H1 (cell line): ENCODE results near the gene ARHGAP26. TPM values are rescaled to one million over a fixed set of nuclear protein-coding genes. Genes with fewer than 3 reads are reported as not detected.

Source experiments
- CTCF ChIA-PET: fragments of 300-600 bp; sonication (Branson Sonifier 250); formaldehyde crosslinking; loops from one replicate; lab custom pipeline; 2021; ENCODE audit not compliant: partially characterized antibody; lab: Charles Lee
- POLR2A ChIA-PET: fragments of 300-600 bp; sonication (Branson Sonifier 250); formaldehyde crosslinking; loops from one replicate; lab custom pipeline; 2021; ENCODE audit warnings: inconsistent platforms; ENCODE audit not compliant: partially characterized antibody; lab: Charles Lee
- DNase-seq, 2 experiments: peaks; one replicate each; pipeline versions ENCODE4 v3.0.0 to v3.0.0-alpha.2; 2010 to 2022; ENCODE audit warnings: low spot score in 2 of 2, low read depth in 1 of 2, mixed read lengths in 1 of 2
- FAIRE-seq: peaks from 2 replicates; lab custom pipeline; 2011; peaks lifted over from hg19 to GRCh38; lab: Jason Lieb, UNC
- H2AFZ ChIP-seq: 2 replicates; pipeline ENCODE4 v1.8.1; 2012; ENCODE audit warnings: low read length, inconsistent platforms
- H2AK5ac ChIP-seq: 2 replicates; pipeline ENCODE4 v1.6.1; 2013; ENCODE audit warnings: low read depth, low read length
- H2BK120ac ChIP-seq: replicated peaks from 2 replicates; pipeline ENCODE3; 2013; ENCODE audit warnings: low read depth, low read length, inconsistent platforms
- H2BK12ac ChIP-seq: 2 replicates; pipeline ENCODE4 v1.6.1; 2013; ENCODE audit warnings: low read depth, low read length
- H2BK15ac ChIP-seq: 2 replicates; pipeline ENCODE4 v1.6.1; 2013; ENCODE audit warnings: low read length
- H2BK20ac ChIP-seq: 2 replicates; pipeline ENCODE4 v1.6.1; 2013; ENCODE audit warnings: low read length
- H2BK5ac ChIP-seq: 2 replicates; pipeline ENCODE4 v1.6.1; 2013; ENCODE audit warnings: low read depth, low read length
- H3K14ac ChIP-seq: 2 replicates; pipeline ENCODE4 v1.6.1; 2013; ENCODE audit warnings: inconsistent platforms; ENCODE audit not compliant: insufficient read length
- H3K18ac ChIP-seq: 2 replicates; pipeline ENCODE4 v1.6.1; 2013; ENCODE audit warnings: low read length; ENCODE audit errors: extremely low read depth
- H3K23ac ChIP-seq: 2 replicates; pipeline ENCODE4 v1.6.1; 2013; ENCODE audit warnings: inconsistent platforms; ENCODE audit not compliant: insufficient read length
- H3K23me2 ChIP-seq: 2 replicates; pipeline ENCODE4 v1.6.1; 2013; ENCODE audit warnings: low read depth, low read length
- H3K27ac ChIP-seq: 2 replicates; pipeline ENCODE4 v1.6.1; 2011; ENCODE audit warnings: low read depth, low read length, inconsistent platforms
- H3K27me3 ChIP-seq, 4 experiments: replicated peaks in 1 of 4; 1 replicate in 1 of 4; 2 replicates in 3 of 4; pipeline versions ENCODE4 v1.6.1 to v1.8.1; 2011 to 2013; ENCODE audit warnings: low read length in 3 of 4, mild to moderate bottlenecking in 3 of 4, inconsistent platforms in 2 of 4, mixed read lengths in 2 of 4, moderate library complexity in 1 of 4; ENCODE audit not compliant: control insufficient read depth in 3 of 4, insufficient read depth in 3 of 4; ENCODE audit errors: extremely low read depth in 1 of 4
- H3K36me3 ChIP-seq, 4 experiments: 2 replicates each; pipeline versions ENCODE4 v1.6.1 to v1.8.1; 2011 to 2013; ENCODE audit warnings: mild to moderate bottlenecking in 4 of 4, low read length in 3 of 4, moderate library complexity in 2 of 4, control low read depth in 1 of 4, inconsistent platforms in 1 of 4; ENCODE audit not compliant: insufficient read depth in 4 of 4, control insufficient read depth in 2 of 4
- H3K4ac ChIP-seq: replicated peaks from 2 replicates; pipeline ENCODE3; 2013; ENCODE audit warnings: low read length, low read depth, mixed read lengths, inconsistent platforms; ENCODE audit not compliant: insufficient read length
- H3K4me1 ChIP-seq, 4 experiments: replicated peaks in 1 of 4; 1 replicate in 1 of 4; 2 replicates in 3 of 4; pipeline versions ENCODE4 v1.6.1 to v1.8.1; 2011 to 2013; ENCODE audit warnings: low read length in 3 of 4, inconsistent platforms in 2 of 4, mixed read lengths in 1 of 4; ENCODE audit not compliant: insufficient read depth in 4 of 4, control insufficient read depth in 3 of 4
- H3K4me2 ChIP-seq, 2 experiments: 2 replicates each; pipeline versions ENCODE4 v1.6.1 to v1.8.1; 2011 to 2013; ENCODE audit warnings: low read depth in 2 of 2, low read length in 2 of 2, control low read depth in 1 of 2, inconsistent platforms in 1 of 2, mild to moderate bottlenecking in 1 of 2; ENCODE audit not compliant: insufficient read depth in 1 of 2
- H3K4me3 ChIP-seq, 4 experiments: fragments of 200-600, 300-600 bp in 1 of 4; sonication (generic), shearing (Covaris generic), sonication (Bioruptor Twin) in 1 of 4; 2 replicates each; pipeline versions ENCODE4 v1.5.1 to v1.8.1; 2011 to 2016; ENCODE audit warnings: low read length in 4 of 4, low read depth in 3 of 4, control low read depth in 2 of 4, inconsistent platforms in 2 of 4, mild to moderate bottlenecking in 2 of 4, mixed read lengths in 1 of 4, moderate library complexity in 1 of 4; ENCODE audit not compliant: insufficient read depth in 2 of 4; ENCODE audit errors: extremely low read depth in 1 of 4
- H3K56ac ChIP-seq: replicated peaks from 2 replicates; pipeline ENCODE3; 2013; ENCODE audit warnings: low read depth, mild to moderate bottlenecking, mixed read lengths, low read length, inconsistent platforms; ENCODE audit not compliant: insufficient read length
- H3K79me1 ChIP-seq: 2 replicates; pipeline ENCODE4 v1.6.1; 2013; ENCODE audit warnings: low read depth, low read length, control low read depth
- H3K79me2 ChIP-seq, 2 experiments: 2 replicates each; pipeline versions ENCODE4 v1.6.1 to v1.8.1; 2012 to 2013; ENCODE audit warnings: low read length in 2 of 2, mild to moderate bottlenecking in 2 of 2, inconsistent platforms in 1 of 2; ENCODE audit not compliant: insufficient read depth in 2 of 2, control insufficient read depth in 1 of 2
- H3K9ac ChIP-seq, 4 experiments: replicated peaks in 1 of 4; 1 replicate in 1 of 4; 2 replicates in 3 of 4; pipeline versions ENCODE4 v1.6.1 to v1.8.1; 2011 to 2013; ENCODE audit warnings: low read depth in 3 of 4, low read length in 3 of 4, control low read depth in 2 of 4, mild to moderate bottlenecking in 2 of 4, moderate library complexity in 2 of 4, inconsistent platforms in 1 of 4; ENCODE audit errors: extremely low read depth in 1 of 4
- H3K9me3 ChIP-seq, 2 experiments: 2 replicates each; pipeline versions ENCODE4 v1.6.1 to v1.8.1; 2012 to 2013; ENCODE audit warnings: mild to moderate bottlenecking in 2 of 2, moderate library complexity in 2 of 2, control low read depth in 1 of 2, inconsistent platforms in 1 of 2, low read depth in 1 of 2, low read length in 1 of 2, mixed read lengths in 1 of 2; ENCODE audit not compliant: insufficient read depth in 2 of 2
- H4K20me1 ChIP-seq, 2 experiments: replicated peaks in 1 of 2; 2 replicates each; pipeline versions ENCODE3 to v1.8.1; 2011 to 2013; ENCODE audit warnings: inconsistent platforms in 2 of 2, low read length in 2 of 2, mild to moderate bottlenecking in 1 of 2; ENCODE audit not compliant: insufficient read depth in 2 of 2, control insufficient read depth in 1 of 2
- H4K5ac ChIP-seq: 2 replicates; pipeline ENCODE4 v1.6.1; 2013; ENCODE audit warnings: low read length, low read depth, mixed read lengths, inconsistent platforms; ENCODE audit not compliant: insufficient read length
- H4K8ac ChIP-seq: 2 replicates; pipeline ENCODE4 v1.8.0; 2013; ENCODE audit warnings: mild to moderate bottlenecking, moderate library complexity, low read length, inconsistent platforms; ENCODE audit not compliant: insufficient read depth; ENCODE audit errors: extremely low read depth
- H4K91ac ChIP-seq: replicated peaks from 2 replicates; pipeline ENCODE3; 2013; ENCODE audit warnings: low read length, mixed read lengths, inconsistent platforms; ENCODE audit not compliant: insufficient read length
- EP300 ChIP-seq, 2 experiments: IDR thresholded peaks; 1 replicate in 1 of 2; 2 replicates in 1 of 2; pipeline ENCODE4 v1.6.1; 2011 to 2012; ENCODE audit warnings: low read depth in 2 of 2, low read length in 2 of 2, mild to moderate bottlenecking in 2 of 2, borderline replicate concordance in 1 of 2, inconsistent platforms in 1 of 2, moderate library complexity in 1 of 2
- EZH2 ChIP-seq: fragments of 200-600 bp; sonication (generic); IDR thresholded peaks from 2 replicates; pipeline ENCODE4 v1.7.1; 2012; ENCODE audit warnings: low read depth, mild to moderate bottlenecking, moderate library complexity, low read length, inconsistent platforms; ENCODE audit not compliant: severe bottlenecking
- WGBS, 2 experiments: shearing (Covaris generic) in 1 of 2; methylation state at CpG; one replicate each; pipeline versions ENCODE4 v1.1.6 to v1.1.7; 2013 to 2015; ENCODE audit warnings: low lambda C conversion rate in 2 of 2, mixed read lengths in 2 of 2, inconsistent platforms in 1 of 2, low coverage in 1 of 2, missing lambda C conversion rate in 1 of 2; ENCODE audit not compliant: insufficient replicate concordance in 2 of 2, insufficient coverage in 1 of 2, insufficient read length in 1 of 2; ENCODE audit errors: extremely low coverage in 1 of 2, missing lambda C conversion rate in 1 of 2; 5-methylcytosine and 5-hydroxymethylcytosine counted together
- polyA plus RNA-seq, 7 experiments: library from polyadenylated mRNA; depleted of rRNA in 3 of 7; stranded (reverse) in 5 of 7; unstranded in 2 of 7; fragments of >200 nt in 5 of 7; fragments of 200-250 nt in 2 of 7; gene quantifications; 1 replicate in 5 of 7; 2 replicates in 1 of 7; 4 replicates in 1 of 7; pipeline versions ENCODE4 v1.2.1 to v1.2.3, GENCODE V29; 2011 to 2013; ENCODE audit warnings: missing spikeins in 2 of 7, mixed read lengths in 2 of 7
- total RNA-seq: library from RNA; stranded (reverse); fragmentation: NEBNext Ultra II Directional; extraction: Animal tissue kit (Norgen Biotek cat#: 25700); gene quantifications from 2 replicates; pipeline ENCODE4 v1.2.1, GENCODE V29; 2021

The ARHGAP26 gene
- total and polyA plus RNA-seq, 2 of the 8 experiments (the other 6 are each of a cell fraction or from before 2014, with no cell fraction given), result 7.1 to 24.8 TPM

- no peak overlapping the region for H4K8ac ChIP-seq
- no peak overlapping the region for H3K14ac ChIP-seq
- DNase-seq (no peak), FAIRE-seq (no peak)
- H3K79me2 ChIP-seq, result no peaks in the 10 kb centered on the region
- no peak overlapping the region for H2AK5ac ChIP-seq
- H3K23me2 ChIP-seq, result no peaks in the 10 kb centered on the region
- no peaks in the 10 kb centered on the region for H3K36me3 ChIP-seq
- H3K18ac ChIP-seq, result no peak overlapping the region
- no peak for TF ChIP-seq EZH2
- no peak for TF ChIP-seq EP300 (IDR thresholded peaks at IDR 0.05; ENCODE audit: borderline replicate concordance in 1 of 2, low read depth in 2 of 2, low read length in 2 of 2)
- no peak overlapping the region for H3K4me2 ChIP-seq
- no peak overlapping the region for H3K4ac ChIP-seq
- 96% methylated on average over 1 of the region's 1 CpG; no CpG with 5 or more reads in 1 of the 2 experiments for WGBS, 2 experiments
- H4K20me1 ChIP-seq, result no peaks in the 10 kb centered on the region
- no peak overlapping the region for H4K91ac ChIP-seq
- H2BK20ac ChIP-seq, result no peak overlapping the region
- H3K9ac ChIP-seq, result no peak overlapping the region
- H2AFZ ChIP-seq, result no peak overlapping the region
- H3K4me3 ChIP-seq, result no peak overlapping the region
- H3K27me3 ChIP-seq, result no peaks in the 10 kb centered on the region
- H2BK12ac ChIP-seq, result no peak overlapping the region
- ChIA-PET CTCF (interaction anchor here (1.0 to 1.4 kb wide), 4 partner anchors 9 to 143 kb away, joined by 3 to 7 read pairs (median 3); no protein-coding TSS in a partner anchor), POLR2A (no interaction called here)
- no peaks in the 10 kb centered on the region; the same call in 1 of the 2 replicates for H3K79me1 ChIP-seq
- no peak overlapping the region for H3K23ac ChIP-seq
- H3K4me1 ChIP-seq, result peaks cover 0 to 4% (median 0%) of the 10 kb centered on the region in 4 experiments; a peak in 1 of 7 replicates
- no peaks in the 10 kb centered on the region for H3K9me3 ChIP-seq
- no peak overlapping the region for H3K56ac ChIP-seq
- no peak overlapping the region for H4K5ac ChIP-seq
- H2BK120ac ChIP-seq, result no peak overlapping the region
- H2BK15ac ChIP-seq, result no peak overlapping the region
- no peak overlapping the region for H2BK5ac ChIP-seq
- no peak overlapping the region for H3K27ac ChIP-seq
Measured at GRCh38 chr5:143156086-143156485, 385.9 kb downstream of the ARHGAP26 start.
